HepG2 (cell line): Measurements from ENCODE around the gene KCNMA1. TPM values are rescaled to one million over a fixed set of nuclear protein-coding genes. Genes with fewer than 3 reads are reported as not detected.

ENCODE experiments used
- ATAC-seq: fragments of 200-7000 bp; cut with Tn5 transposase; 3 replicates; pipeline ENCODE4 v1.9.1; 2020; ENCODE audit warnings: mild to moderate bottlenecking, moderate library complexity
- BruUV-seq: library from RNA; stranded (reverse); fragments of 400-500 nt; replicated peaks from 2 replicates; lab custom pipeline; 2021; lab: Mats Ljungman, UMichigan
- CTCF ChIA-PET: fragments of 300-600 bp; formaldehyde crosslinking; extraction: SDS; loops from one replicate; lab custom pipeline; 2021; ENCODE audit warnings: low total read pairs, inconsistent platforms, low intra/inter-chr PET ratio; lab: Yijun Ruan, JAX
- POLR2A ChIA-PET: fragments of 350-600 bp; sonication (Branson Sonifier 250); formaldehyde crosslinking; loops from one replicate; lab custom pipeline; 2020; ENCODE audit warnings: antibody characterized with exemption, inconsistent platforms; lab: Yijun Ruan, JAX
- DNase-seq: peaks from one replicate; pipeline ENCODE4 v3.0.0-alpha.2; 2015; ENCODE audit warnings: low spot score
- FAIRE-seq: peaks from 3 replicates; lab custom pipeline; 2011; peaks lifted over from hg19 to GRCh38; lab: Jason Lieb, UNC
- H2AFZ ChIP-seq: one replicate; pipeline ENCODE4 v1.6.1; 2011; ENCODE audit warnings: low read length, inconsistent platforms
- H3K27ac ChIP-seq: fragments of 300-600 bp; 3 replicates; pipeline ENCODE4 v1.8.0; 2011; ENCODE audit warnings: mixed run types, mild to moderate bottlenecking, mixed read lengths, low read length, inconsistent platforms; ENCODE audit not compliant: insufficient read depth; ENCODE audit errors: extremely low read length
- H3K27me3 ChIP-seq, 2 experiments: fragments of 200-600 bp in 1 of 2; 2 replicates in 1 of 2; 3 replicates in 1 of 2; pipeline versions ENCODE4 v1.6.0 to v1.8.0; 2011; ENCODE audit warnings: low read length in 2 of 2, mild to moderate bottlenecking in 2 of 2, moderate library complexity in 2 of 2, inconsistent platforms in 1 of 2; ENCODE audit not compliant: insufficient read depth in 2 of 2, control insufficient read depth in 1 of 2
- H3K36me3 ChIP-seq, 2 experiments: fragments of 200-600 bp in 1 of 2; replicated peaks in 1 of 2; 2 replicates in 1 of 2; 3 replicates in 1 of 2; pipeline versions ENCODE4 v1.5.1 to v1.8.0; 2011; ENCODE audit warnings: low read length in 2 of 2, inconsistent platforms in 1 of 2; ENCODE audit not compliant: insufficient read depth in 2 of 2, control insufficient read depth in 1 of 2
- H3K4me1 ChIP-seq: 2 replicates; pipeline ENCODE4 v1.5.1; 2012; ENCODE audit warnings: low read length, inconsistent platforms; ENCODE audit not compliant: insufficient read depth
- H3K4me2 ChIP-seq: 2 replicates; pipeline ENCODE4 v1.6.0; 2011; ENCODE audit warnings: low read depth, low read length, inconsistent platforms
- H3K4me3 ChIP-seq, 3 experiments: fragments of 200-600 bp in 1 of 3; sonication (generic), shearing (Covaris generic) in 1 of 3; replicated peaks in 1 of 3; 2 replicates each; pipeline ENCODE4 v1.5.1; 2011 to 2016; ENCODE audit warnings: low read length in 3 of 3, inconsistent platforms in 2 of 3, low read depth in 2 of 3, mild to moderate bottlenecking in 2 of 3, control low read depth in 1 of 3, mixed read lengths in 1 of 3; ENCODE audit not compliant: insufficient read depth in 1 of 3
- H3K79me2 ChIP-seq: one replicate; pipeline ENCODE4 v1.6.1; 2011; ENCODE audit warnings: low read length, inconsistent platforms; ENCODE audit not compliant: insufficient read depth
- H3K9ac ChIP-seq: 2 replicates; pipeline ENCODE4 v1.6.0; 2011; ENCODE audit warnings: mild to moderate bottlenecking, low read depth, low read length, inconsistent platforms; ENCODE audit not compliant: insufficient read depth
- H3K9me3 ChIP-seq: 2 replicates; pipeline ENCODE4 v1.5.1; 2012; ENCODE audit warnings: mild to moderate bottlenecking, low read length
- H4K20me1 ChIP-seq: 2 replicates; pipeline ENCODE4 v1.6.0; 2011; ENCODE audit warnings: inconsistent platforms, mild to moderate bottlenecking, low read length, moderate library complexity; ENCODE audit not compliant: insufficient read depth
- CEBPB ChIP-seq: IDR thresholded peaks from 2 replicates; pipeline ENCODE4 v1.6.1; 2011; ENCODE audit warnings: low read depth, low read length, improper control_type of control experiment, borderline replicate concordance
- MLX ChIP-seq: IDR thresholded peaks from 2 replicates; pipeline ENCODE4 v1.6.1; 2016
- RAD21 ChIP-seq: fragments of 450-650 bp; formaldehyde crosslinking; IDR thresholded peaks from 2 replicates; pipeline ENCODE4 v1.5.0; 2020; ENCODE audit warnings: mild to moderate bottlenecking
- SRY ChIP-seq: sonication (generic); formaldehyde crosslinking; IDR thresholded peaks from 2 replicates; pipeline ENCODE4 v1.8.0; 2022; ENCODE audit warnings: mild to moderate bottlenecking, missing genetic modification reagents
- ZNF230 ChIP-seq: sonication (generic); formaldehyde crosslinking; IDR thresholded peaks from 2 replicates; pipeline ENCODE4 v1.4.0; 2020; ENCODE audit warnings: mild to moderate bottlenecking, missing genetic modification reagents
- ZNF558 ChIP-seq: sonication (generic); formaldehyde crosslinking; IDR thresholded peaks from 2 replicates; pipeline ENCODE4 v1.9.0; 2022; ENCODE audit warnings: mild to moderate bottlenecking, missing genetic modification reagents, borderline replicate concordance
- ZNF562 ChIP-seq: sonication (generic); formaldehyde crosslinking; IDR thresholded peaks from 2 replicates; pipeline ENCODE4 v1.8.0; 2022; ENCODE audit warnings: missing genetic modification reagents, borderline replicate concordance
- WGBS: methylation state at CpG from one replicate; pipeline ENCODE4 v1.1.6; 2017; ENCODE audit warnings: low lambda C conversion rate; 5-methylcytosine and 5-hydroxymethylcytosine counted together
- in situ Hi-C: cut with HindIII; loops from 2 replicates; pipeline ENCODE4 v1.10.0; 2017; ENCODE audit warnings: low pct_unique_long_range_greater_than_20kb; ENCODE audit not compliant: extremely low pct_ligation_motif_present
- intact Hi-C: fragments of 100-400 bp; cut with micrococcal nuclease; formaldehyde crosslinking; loops from one replicate; pipeline ENCODE4 v1.10.0; 2022; ENCODE audit not compliant: unreplicated experiment
- polyA plus RNA-seq, 8 experiments: library from polyadenylated mRNA; depleted of rRNA in 3 of 8; stranded (reverse) in 7 of 8; unstranded in 1 of 8; fragments of >200 nt; fragmentation: Illumina TruSeq in 4 of 8; extraction: Trizol in 4 of 8; gene quantifications; 2 replicates each; pipeline versions ENCODE4 v1.2.1 to v1.2.3, GENCODE V29; 2011 to 2016; ENCODE audit warnings: low read depth in 4 of 8, missing spikeins in 1 of 8, mixed read lengths in 1 of 8; ENCODE audit not compliant: insufficient read depth in 1 of 8
- total RNA-seq, 5 experiments: library from RNA; depleted of rRNA; stranded (reverse); fragments of >200 nt; fragmentation: Illumina TruSeq; extraction: Trizol; gene quantifications; 2 replicates each; pipeline ENCODE4 v1.2.3, GENCODE V29; 2016; ENCODE audit warnings: low read depth in 1 of 5

KCNMA1 gene
- total and polyA plus RNA-seq, 2 of the 13 experiments (the other 11 are each of a cell fraction or from before 2014, with no cell fraction given): 0.02 TPM; not detected in 1

DNA sequence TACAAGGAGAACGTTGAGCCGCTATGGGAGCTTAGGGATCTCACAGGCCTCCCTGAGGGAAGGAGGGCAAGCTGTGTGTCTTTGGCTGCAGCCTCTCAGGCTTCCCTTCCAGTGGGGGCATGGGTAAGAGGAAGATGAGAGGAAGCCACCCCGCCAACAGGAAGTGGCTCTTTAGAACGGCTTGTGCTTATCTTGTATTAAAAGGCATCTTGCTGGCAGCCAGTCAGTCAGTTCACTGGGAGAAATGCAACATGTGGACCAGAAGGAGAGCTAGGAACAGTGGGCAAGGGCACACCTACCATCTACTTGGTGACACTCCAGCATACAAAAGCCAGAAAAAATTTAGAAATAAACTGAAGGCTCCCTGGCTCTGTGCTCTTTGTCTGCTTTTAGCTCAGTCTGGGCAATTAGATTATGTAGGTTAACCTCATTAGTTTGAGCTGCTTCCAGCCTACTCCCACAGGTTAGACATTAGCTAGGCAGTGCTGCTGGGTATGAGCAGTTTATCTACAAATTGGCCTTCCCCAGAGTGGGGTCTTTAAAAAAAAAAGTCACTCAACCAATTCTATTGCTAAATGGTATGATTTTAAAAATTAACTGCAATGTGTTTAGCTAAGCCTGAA is 595.9 kb downstream of the KCNMA1 start (continued):
- TF ChIP-seq ZNF558 (no peak), MLX (no peak), SRY (CRISPR knock-in tag) (no peak), ZNF230 (CRISPR knock-in tag) (no peak), RAD21 (CRISPR knock-in tag) (no peak)

DNA sequence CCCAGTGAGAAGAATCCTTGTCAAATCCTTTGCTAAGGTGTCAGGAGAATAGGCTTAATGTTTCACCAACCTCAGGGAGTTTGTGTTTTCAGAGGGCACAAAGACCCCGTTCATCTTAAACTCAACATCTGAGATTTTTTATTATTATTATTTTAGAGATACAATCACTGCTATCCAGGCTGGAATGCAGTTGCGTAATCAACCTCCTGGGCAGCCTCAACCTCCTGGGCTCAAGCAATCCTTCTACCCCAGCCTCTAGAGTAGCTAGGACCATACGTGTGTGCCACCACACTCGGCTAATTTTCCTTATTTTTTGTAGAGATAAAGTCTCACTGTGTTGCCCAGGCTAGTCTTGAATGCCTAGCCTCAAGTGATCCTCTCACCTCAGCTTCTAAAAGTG is 599.2 kb downstream of the KCNMA1 start:
- TF ChIP-seq ZNF562 (no peak), CEBPB (peak; percentile 87)
- Histone ChIP-seq H3K27ac (no peak overlapping the region), H3K4me1 (no peaks in the 10 kb centered on the region), H3K27me3 (peaks cover 0 to 9% of the 10 kb centered on the region in 2 experiments; a peak in 1 of 5 replicates), H3K4me2 (no peak overlapping the region), H3K9me3 (no peaks in the 10 kb centered on the region), H2AFZ (no peak overlapping the region), H3K36me3 (no peaks in the 10 kb centered on the region), H3K79me2 (no peaks in the 10 kb centered on the region), H3K9ac (no peak overlapping the region), H4K20me1 (no peaks in the 10 kb centered on the region), H3K4me3 (no peak overlapping the region)
- no peak for FAIRE-seq
- intact Hi-C loops: no loop called here
- DNase-seq: no peak
- BruUV-seq: no TSS peak
- ChIA-PET POLR2A (no interaction called here), CTCF (no interaction called here)
- in situ Hi-C loops: no loop called here
- no peak for ATAC-seq
- 25% methylated on average over 4 of the region's 4 CpGs for WGBS
